NCI-H2227 treated with DMSO at 0.1 percent for 48 hours (cell line): ENCODE results near the gene SPPL2B.
"Not testable (repeated sequence)": the region's sequence is repeated elsewhere in the genome, so short reads cannot be mapped to it uniquely, and the experiment has no call there.

Source experiments
- DNase-seq: peaks from one replicate; lab custom pipeline; 2025; lab: John Stamatoyannopoulos, UW

The SPPL2B gene

DNA sequence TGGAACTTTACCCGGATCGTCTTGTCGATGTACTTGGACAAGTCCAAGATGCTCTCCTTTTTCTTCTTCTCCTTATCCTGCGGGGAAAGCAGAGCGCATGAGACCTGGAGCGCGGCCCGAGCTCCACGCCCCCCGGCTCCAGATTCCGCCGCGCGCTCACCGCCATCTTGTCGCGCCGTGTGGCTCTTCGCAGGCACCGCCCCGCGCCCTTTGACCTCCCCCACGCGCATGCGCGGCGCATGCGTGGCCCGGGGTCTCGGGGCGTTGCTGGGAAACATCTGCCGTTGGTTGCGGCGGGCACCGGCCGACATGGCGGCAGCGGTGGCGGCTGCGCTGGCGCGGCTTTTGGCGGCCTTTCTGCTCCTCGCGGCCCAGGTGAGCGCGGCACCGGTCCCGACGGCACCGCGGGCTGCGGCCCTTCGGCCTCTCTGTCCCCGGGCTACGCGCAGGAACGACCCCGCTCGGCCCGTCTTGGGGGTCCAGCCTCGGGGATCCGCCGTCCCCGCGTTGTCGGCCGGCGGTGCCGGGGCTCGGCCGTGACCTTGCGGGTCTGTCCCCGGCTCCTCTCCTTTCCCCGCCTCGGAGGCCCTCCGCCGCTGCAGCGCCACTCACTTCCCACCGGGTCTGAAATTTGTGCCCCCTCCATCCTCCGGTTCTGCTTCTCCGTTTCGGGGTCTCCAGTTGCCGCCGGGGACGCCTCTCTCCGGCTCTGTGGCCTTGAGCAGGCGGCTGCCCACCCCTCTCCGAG, at the start of gene SPPL2B, which contains the start of gene LSM7:
SPPL2B (plus strand) TSS at position 284 of the 748 bp plus-strand sequence; CDS start at position 310, 26 bp downstream.
LSM7 (minus strand) TSS at position 186 of the 748 bp plus-strand sequence; CDS start at position 166, 20 bp downstream.
- DNase-seq: peak; percentile 71

DNA sequence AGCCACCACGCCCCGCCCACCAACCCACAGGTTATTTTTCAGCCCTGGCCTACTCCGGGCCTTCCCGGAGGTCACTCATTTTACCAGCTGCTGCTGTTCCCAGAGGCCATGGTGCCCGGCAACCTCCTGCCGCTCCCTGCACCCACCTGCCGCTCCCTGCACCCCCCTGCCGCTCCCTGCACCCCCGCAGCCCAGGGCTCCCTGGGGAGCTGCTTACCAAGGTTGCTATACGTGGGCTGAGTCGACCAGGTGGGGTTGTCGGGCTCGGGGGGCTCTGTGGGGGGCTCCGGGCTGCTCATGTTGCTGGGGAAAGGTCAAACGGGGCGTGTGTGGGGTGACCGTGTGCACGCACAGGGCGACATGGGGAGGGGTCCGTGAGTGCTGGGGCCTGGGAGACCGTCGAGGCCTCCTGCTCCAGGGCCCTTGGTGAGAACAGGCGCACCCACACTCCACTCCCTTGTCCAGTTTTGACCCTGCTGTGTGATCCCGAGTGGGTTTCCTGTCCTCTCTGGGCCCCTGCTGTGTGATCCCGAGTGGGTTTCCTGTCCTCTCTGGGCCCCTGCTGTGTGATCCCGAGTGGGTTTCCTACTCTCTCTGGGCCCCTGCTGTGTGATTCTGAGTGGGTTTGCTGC, 47.7 kb upstream of the SPPL2B start:
- DNase-seq: no peak

DNA sequence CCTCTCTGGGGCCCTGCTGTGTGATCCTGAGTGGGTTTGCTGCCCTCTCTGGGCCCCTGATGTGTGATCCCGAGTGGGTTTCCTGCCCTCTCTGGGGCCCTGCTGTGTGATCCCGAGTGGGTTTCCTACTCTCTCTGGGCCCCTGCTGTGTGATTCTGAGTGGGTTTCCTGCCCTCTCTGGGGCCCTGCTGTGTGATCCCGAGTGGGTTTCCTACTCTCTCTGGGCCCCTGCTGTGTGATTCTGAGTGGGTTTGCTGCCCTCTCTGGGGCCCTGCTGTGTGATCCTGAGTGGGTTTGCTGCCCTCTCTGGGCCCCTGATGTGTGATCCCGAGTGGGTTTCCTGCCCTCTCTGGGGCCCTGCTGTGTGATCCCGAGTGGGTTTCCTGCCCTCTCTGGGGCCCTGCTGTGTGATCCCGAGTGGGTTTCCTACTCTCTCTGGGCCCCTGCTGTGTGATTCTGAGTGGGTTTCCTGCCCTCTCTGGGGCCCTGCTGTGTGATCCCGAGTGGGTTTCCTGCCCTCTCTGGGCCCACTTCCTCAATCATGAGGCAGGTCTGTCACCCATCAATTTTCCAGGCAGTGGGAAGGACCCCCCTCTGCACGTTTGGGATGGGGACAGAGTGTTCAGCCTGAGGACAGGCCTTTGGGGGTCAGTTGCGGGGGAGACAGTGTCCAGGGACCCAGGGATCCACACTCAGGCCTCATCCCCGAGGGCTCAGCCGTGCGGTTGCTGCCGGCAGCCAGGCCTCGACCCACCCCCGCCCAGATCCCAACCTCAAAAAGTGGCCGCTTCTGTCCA, 47.0 kb upstream of the SPPL2B start:
- DNase-seq: not testable (repeated sequence)

GRCh38 chr19:2282062-2282861, 46.2 kb upstream of the SPPL2B start, which contains the start of gene PEAK3:
PEAK3 (minus strand) TSS chr19:2282175; CDS start chr19:2280931, 1,244 bp downstream.
- no peak for DNase-seq

- DNase-seq: no peak
These were observed 45.6 kb upstream of the SPPL2B start for GRCh38 chr19:2282862-2283237.

GRCh38 chr19:2283835-2284507, 44.5 kb upstream of the SPPL2B start:
- DNase-seq: no peak

- no peak for DNase-seq
These were observed 41.9 kb upstream of the SPPL2B start for GRCh38 chr19:2286402-2287140.

DNA sequence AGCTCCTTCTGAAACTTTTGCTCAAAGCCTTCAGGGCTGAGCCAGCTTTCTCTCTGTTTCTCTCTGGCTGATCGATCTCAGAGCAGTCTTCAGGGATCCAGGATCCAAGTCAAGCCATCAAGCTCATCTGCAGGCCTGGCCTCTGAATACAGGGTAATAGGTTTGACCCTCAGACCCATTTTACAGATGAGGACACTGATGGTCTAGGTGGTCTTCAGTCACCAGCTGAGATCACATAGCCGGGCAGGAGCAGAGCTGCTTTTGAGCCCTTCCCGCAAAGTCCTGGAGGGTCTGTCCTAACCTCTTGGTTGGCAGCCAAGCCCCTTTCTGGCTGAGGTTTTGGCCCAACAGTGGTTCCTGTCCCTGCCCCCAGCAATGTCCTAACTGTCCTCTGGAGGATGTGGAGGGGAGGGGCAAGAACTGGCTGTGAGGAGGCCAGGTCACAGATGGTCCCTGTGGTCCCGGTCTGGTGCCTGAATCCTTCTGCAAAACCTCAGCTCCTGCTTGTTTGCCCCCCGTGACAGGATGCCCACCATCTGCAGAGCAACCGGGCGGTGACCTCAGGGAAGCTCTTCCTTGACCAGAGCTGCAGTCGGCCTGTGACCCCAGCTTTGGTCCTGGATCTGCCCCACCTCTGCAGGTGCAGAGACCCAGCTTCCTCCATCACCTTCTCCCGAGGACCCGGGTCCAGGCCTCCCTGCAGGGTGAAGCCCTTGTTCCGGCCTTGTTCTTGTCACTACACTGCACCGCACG, 40.7 kb upstream of the SPPL2B start:
- no peak for DNase-seq

- DNase-seq: peak; percentile 27
These were observed 40.1 kb upstream of the SPPL2B start for GRCh38 chr19:2288338-2288817.

GRCh38 chr19:2288818-2289713, 39.4 kb upstream of the SPPL2B start:
- no peak for DNase-seq

GRCh38 chr19:2289714-2290435, 38.6 kb upstream of the SPPL2B start:
- no peak for DNase-seq

GRCh38 chr19:2290441-2291184, 37.9 kb upstream of the SPPL2B start:
- DNase-seq: no peak

DNA sequence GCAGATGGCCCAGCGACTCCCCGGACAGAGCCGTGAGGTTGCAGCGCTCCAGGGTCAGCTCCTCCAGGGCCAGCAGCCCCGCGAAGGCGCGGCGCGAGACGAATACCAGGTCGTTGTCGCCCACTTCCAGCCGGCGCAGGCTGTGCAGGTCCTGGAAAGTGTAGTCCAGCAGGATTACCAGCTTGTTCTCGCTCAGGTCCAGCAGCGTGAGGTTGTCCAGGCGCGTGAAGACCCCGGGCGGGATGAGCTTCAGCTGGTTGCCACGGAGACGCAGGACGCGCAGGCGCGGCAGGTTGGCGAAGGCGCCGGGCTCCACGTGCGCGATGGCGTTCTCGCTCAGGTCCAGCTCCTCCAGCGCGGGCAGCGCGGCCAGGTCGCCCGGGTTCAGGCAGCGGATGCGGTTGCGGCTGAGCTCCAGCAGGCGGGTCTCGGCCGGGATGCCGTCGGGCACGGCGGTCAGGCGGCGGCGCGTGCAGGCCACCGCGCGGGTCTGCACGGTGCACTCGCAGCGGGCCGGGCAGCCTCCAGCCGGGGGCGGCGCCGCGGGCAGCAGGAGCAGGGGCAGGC, 37.2 kb upstream of the SPPL2B start:
- no peak for DNase-seq

- no peak for DNase-seq
These were observed 33.7 kb upstream of the SPPL2B start for GRCh38 chr19:2294687-2295335.

- DNase-seq: no peak
These were observed 32.3 kb upstream of the SPPL2B start for GRCh38 chr19:2296141-2296540.

- no peak for DNase-seq
These were observed 28.0 kb upstream of the SPPL2B start for GRCh38 chr19:2300533-2300932.
